ENCODE data around the gene TMEM208. TPM values are rescaled to one million over a fixed set of nuclear protein-coding genes. Genes with fewer than 3 reads are reported as not detected.

TMEM208 gene
- 10 to 100 TPM; 46.5 to 48.6 TPM for total RNA-seq

GRCh38 chr16:67226804-67227566, at the start of gene TMEM208:
TSS of gene TMEM208 (plus strand) at chr16:67227130. CDS start at chr16:67227219, 89 bp downstream.
- no peaks in the 10 kb centered on the region for H3K27me3 Mint-ChIP-seq
- H3K36me3 Mint-ChIP-seq = peaks cover 14% of the 10 kb centered on the region
- H3K4me3 Mint-ChIP-seq = peak within 1 kb of the TSS; percentile 94
- peak within 1 kb of the TSS; percentile 92 for H3K27ac Mint-ChIP-seq
- H3K4me1 Mint-ChIP-seq = peaks cover 27% of the 10 kb centered on the region
- peak; percentile 99 for DNase-seq
- H3K9me3 Mint-ChIP-seq = no peaks in the 10 kb centered on the region

GRCh38 chr16:67177743-67178699, 48.9 kb upstream of the TMEM208 start:
- Mint-ChIP-seq H3K27me3 (peaks cover 59% of the 10 kb centered on the region), H3K9me3 (no peaks in the 10 kb centered on the region), H3K36me3 (peaks cover 3% of the 10 kb centered on the region), H3K27ac (no peak overlapping the region), H3K4me3 (peak overlapping the region; percentile 57), H3K4me1 (peaks cover 19% of the 10 kb centered on the region)
- DNase-seq = peak; percentile 67

GRCh38 chr16:67179421-67180080, 47.4 kb upstream of the TMEM208 start:
- no peak for DNase-seq
- peaks cover 3% of the 10 kb centered on the region for H3K36me3 Mint-ChIP-seq
- no peak overlapping the region for H3K4me3 Mint-ChIP-seq
- peaks cover 48% of the 10 kb centered on the region for H3K27me3 Mint-ChIP-seq
- no peaks in the 10 kb centered on the region for H3K9me3 Mint-ChIP-seq
- H3K4me1 Mint-ChIP-seq = peaks cover 9% of the 10 kb centered on the region
- H3K27ac Mint-ChIP-seq = no peak overlapping the region

GRCh38 chr16:67180166-67180565, 46.8 kb upstream of the TMEM208 start:
- no peak for DNase-seq
- peaks cover 12% of the 10 kb centered on the region for H3K4me1 Mint-ChIP-seq

GRCh38 chr16:67181346-67181745, 45.6 kb upstream of the TMEM208 start:
- H3K4me3 Mint-ChIP-seq = no peak overlapping the region
- H3K9me3 Mint-ChIP-seq = no peaks in the 10 kb centered on the region
- DNase-seq = no peak
- peaks cover 18% of the 10 kb centered on the region for H3K4me1 Mint-ChIP-seq
- H3K27ac Mint-ChIP-seq = no peak overlapping the region
- H3K36me3 Mint-ChIP-seq = peaks cover 3% of the 10 kb centered on the region
- H3K27me3 Mint-ChIP-seq = peaks cover 41% of the 10 kb centered on the region

More at GRCh38 chr16:67180166-67180565, 46.8 kb upstream of the TMEM208 start:
- peaks cover 48% of the 10 kb centered on the region for H3K27me3 Mint-ChIP-seq
- no peak overlapping the region for H3K27ac Mint-ChIP-seq
- H3K9me3 Mint-ChIP-seq = no peaks in the 10 kb centered on the region
- H3K4me3 Mint-ChIP-seq = no peak overlapping the region
- H3K36me3 Mint-ChIP-seq = peaks cover 3% of the 10 kb centered on the region

- no peak for DNase-seq
- H3K36me3 Mint-ChIP-seq = peaks cover 3% of the 10 kb centered on the region
- H3K4me3 Mint-ChIP-seq = no peak overlapping the region
- H3K27me3 Mint-ChIP-seq = peaks cover 39% of the 10 kb centered on the region
- no peaks in the 10 kb centered on the region for H3K9me3 Mint-ChIP-seq
- H3K27ac Mint-ChIP-seq = no peak overlapping the region
- peaks cover 18% of the 10 kb centered on the region for H3K4me1 Mint-ChIP-seq
These were observed 44.6 kb upstream of the TMEM208 start for GRCh38 chr16:67182288-67182687.

- Mint-ChIP-seq H3K4me1 (peaks cover 12% of the 10 kb centered on the region), H3K36me3 (peaks cover 3% of the 10 kb centered on the region), H3K9me3 (no peaks in the 10 kb centered on the region), H3K4me3 (no peak overlapping the region), H3K27ac (no peak overlapping the region), H3K27me3 (peaks cover 30% of the 10 kb centered on the region)
- DNase-seq = no peak
These were observed 43.7 kb upstream of the TMEM208 start for GRCh38 chr16:67183284-67183626.

GRCh38 chr16:67183627-67184452, 43.1 kb upstream of the TMEM208 start, which contains the start of gene MATCAP1:
TSS of gene MATCAP1 (minus strand) at chr16:67183963. CDS start at chr16:67180610, 3,353 bp downstream.
- Mint-ChIP-seq H3K9me3 (no peaks in the 10 kb centered on the region), H3K36me3 (peaks cover 1% of the 10 kb centered on the region), H3K27me3 (peaks cover 25% of the 10 kb centered on the region), H3K4me3 (peak within 1 kb of the TSS; percentile 53), H3K4me1 (peaks cover 9% of the 10 kb centered on the region), H3K27ac (no peak within 1 kb of the TSS)
- peak; percentile 92 for DNase-seq

- Mint-ChIP-seq H3K27me3 (peaks cover 18% of the 10 kb centered on the region), H3K27ac (no peak overlapping the region), H3K4me1 (peaks cover 9% of the 10 kb centered on the region), H3K4me3 (peak overlapping the region; percentile 53), H3K36me3 (no peaks in the 10 kb centered on the region), H3K9me3 (no peaks in the 10 kb centered on the region)
- no peak for DNase-seq
These were observed 42.4 kb upstream of the TMEM208 start for GRCh38 chr16:67184453-67184994.

GRCh38 chr16:67184995-67185650, 41.8 kb upstream of the TMEM208 start:
- no peaks in the 10 kb centered on the region for H3K36me3 Mint-ChIP-seq
- H3K27ac Mint-ChIP-seq = no peak overlapping the region
- H3K4me1 Mint-ChIP-seq = peaks cover 9% of the 10 kb centered on the region
- peak overlapping the region; percentile 74 for H3K4me3 Mint-ChIP-seq
- peak; percentile 85 for DNase-seq
- H3K9me3 Mint-ChIP-seq = no peaks in the 10 kb centered on the region
- peaks cover 13% of the 10 kb centered on the region for H3K27me3 Mint-ChIP-seq

- peaks cover 9% of the 10 kb centered on the region for H3K4me1 Mint-ChIP-seq
- no peak overlapping the region for H3K27ac Mint-ChIP-seq
- H3K27me3 Mint-ChIP-seq = peaks cover 13% of the 10 kb centered on the region
- DNase-seq = no peak
- H3K4me3 Mint-ChIP-seq = no peak overlapping the region
- H3K9me3 Mint-ChIP-seq = no peaks in the 10 kb centered on the region
- no peaks in the 10 kb centered on the region for H3K36me3 Mint-ChIP-seq
These were observed 41.2 kb upstream of the TMEM208 start for GRCh38 chr16:67185651-67186134.

- H3K4me3 Mint-ChIP-seq = no peak overlapping the region
- no peaks in the 10 kb centered on the region for H3K36me3 Mint-ChIP-seq
- no peaks in the 10 kb centered on the region for H3K9me3 Mint-ChIP-seq
- DNase-seq = no peak
- H3K27me3 Mint-ChIP-seq = peaks cover 13% of the 10 kb centered on the region
- H3K27ac Mint-ChIP-seq = no peak overlapping the region
- H3K4me1 Mint-ChIP-seq = peaks cover 12% of the 10 kb centered on the region
These were observed 40.4 kb upstream of the TMEM208 start for GRCh38 chr16:67186550-67186950.

- no peaks in the 10 kb centered on the region for H3K36me3 Mint-ChIP-seq
- H3K9me3 Mint-ChIP-seq = no peaks in the 10 kb centered on the region
- peaks cover 13% of the 10 kb centered on the region for H3K27me3 Mint-ChIP-seq
- no peak overlapping the region for H3K27ac Mint-ChIP-seq
- DNase-seq = no peak
- peaks cover 12% of the 10 kb centered on the region for H3K4me1 Mint-ChIP-seq
- no peak overlapping the region for H3K4me3 Mint-ChIP-seq
These were observed 39.6 kb upstream of the TMEM208 start for GRCh38 chr16:67187175-67187890.

All from activated naive CD8-positive, alpha-beta T cell treated with anti-CD3 and anti-CD28 coated beads for 36 hours (primary cell).